SK-MEL-5 (cell line): ENCODE data around the gene ZNF763. TPM values are rescaled to one million over a fixed set of nuclear protein-coding genes. Genes with fewer than 3 reads are reported as not detected.
"Not testable (repeated sequence)": the region's sequence is repeated elsewhere in the genome, so short reads cannot be mapped to it uniquely, and the experiment has no call there.

ENCODE experiments used
- DNase-seq: peaks from one replicate; pipeline ENCODE4 v3.0.0-alpha.2; 2016; ENCODE audit warnings: low read depth, low spot score
- in situ Hi-C: cut with HindIII; loops from 2 replicates; pipeline ENCODE4 v1.10.0; 2016; ENCODE audit warnings: low sequenced_read_pairs, high pct_unique_total_duplicates, low pct_unique_long_range_greater_than_20kb
- total RNA-seq: library from RNA; depleted of rRNA; stranded (reverse); fragments of >200 nt; shearing (Covaris generic); gene quantifications from 2 replicates; pipeline ENCODE4 v1.2.3, GENCODE V29; 2014

Gene ZNF763
- total RNA-seq, 1 experiment from 2014 or later: 1.8 TPM

- in situ Hi-C loops: no loop called here
- peak; percentile 70 for DNase-seq
Observed at GRCh38 chr19:11963566-11964355, 1.1 kb upstream of the ZNF763 start.

DNA sequence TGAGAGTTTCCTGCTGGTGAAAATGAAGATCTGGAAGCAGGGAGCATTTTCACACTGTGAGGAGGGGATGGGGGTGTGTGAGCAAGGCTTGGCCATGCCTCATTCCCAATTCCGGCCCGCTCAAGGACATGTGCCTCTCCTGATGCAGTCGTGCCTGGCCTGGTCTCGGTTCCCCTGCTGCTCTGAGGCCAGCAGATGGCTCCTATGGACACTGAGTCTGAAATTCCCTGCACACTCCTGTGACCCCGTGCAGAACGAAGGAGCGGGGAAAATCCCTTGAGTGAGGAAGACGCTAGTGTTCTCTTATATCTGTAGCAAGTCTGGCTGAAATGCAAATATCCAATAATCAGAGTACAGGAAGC, 363 bp upstream of the ZNF763 start:
- in situ Hi-C loops: no loop called here
- peak; percentile 37 for DNase-seq

DNA sequence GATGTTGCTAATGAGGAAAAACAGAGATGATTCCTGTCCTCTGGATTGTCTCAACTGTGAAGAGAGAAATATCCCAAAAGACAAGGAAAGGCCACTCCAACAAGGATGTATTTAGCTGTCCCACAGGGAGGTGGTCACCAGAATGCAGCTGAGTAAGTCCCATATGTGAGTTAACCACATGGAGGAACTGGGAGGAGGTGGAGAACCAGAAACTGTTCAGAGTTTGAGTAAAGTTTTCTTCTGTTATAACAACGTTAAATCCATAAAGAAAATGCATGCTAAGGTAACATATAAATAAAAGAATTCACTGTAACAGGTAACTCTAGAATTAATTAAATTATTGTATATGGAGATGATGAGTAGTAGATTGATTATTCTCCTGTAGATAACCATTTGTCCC, 5.3 kb downstream of the ZNF763 start:
- DNase-seq: no peak
- in situ Hi-C loops: no loop called here

GRCh38 chr19:11971041-11971440, 6.2 kb downstream of the ZNF763 start:
- in situ Hi-C loops: no loop called here

DNA sequence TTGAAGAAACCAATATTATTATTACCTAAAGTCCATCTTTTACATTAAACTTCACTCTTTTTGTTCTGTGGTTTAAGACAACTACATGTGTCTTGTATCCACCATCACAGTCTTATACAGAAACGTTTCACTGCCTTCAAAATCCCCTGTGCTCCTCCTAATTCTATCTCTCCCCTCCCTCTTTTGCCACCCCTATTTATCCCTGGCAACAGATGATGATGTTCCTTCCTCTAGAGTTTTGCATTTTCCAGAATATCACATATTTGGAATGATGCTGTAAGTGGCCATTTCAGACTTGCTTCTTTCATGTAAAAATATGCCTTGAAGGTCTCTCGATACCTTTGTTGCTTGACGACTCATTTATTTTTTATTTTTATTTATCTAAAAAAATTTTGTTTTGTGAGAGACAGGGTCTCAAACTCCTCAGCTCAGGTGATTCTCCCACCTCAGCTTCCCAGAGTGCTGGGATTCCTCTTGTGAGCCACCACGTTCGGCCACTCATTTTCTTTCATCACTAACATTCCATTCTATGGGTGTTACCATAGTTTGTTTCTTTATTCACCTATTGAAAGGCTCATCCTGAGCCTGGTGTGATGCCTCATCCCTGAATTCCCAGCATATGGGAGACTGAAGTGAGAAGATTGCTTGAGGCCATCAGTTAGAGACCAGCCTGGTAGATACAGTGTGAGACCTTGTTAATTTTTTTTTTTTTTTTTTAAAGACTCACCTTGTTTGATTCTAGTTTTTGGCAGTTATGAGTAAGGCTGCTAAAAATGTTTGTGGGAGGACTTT, 8.4 kb downstream of the ZNF763 start:
- in situ Hi-C loops: no loop called here
- DNase-seq: no peak

More at GRCh38 chr19:11971041-11971440, 6.2 kb downstream of the ZNF763 start:
- DNase-seq: no peak

DNA sequence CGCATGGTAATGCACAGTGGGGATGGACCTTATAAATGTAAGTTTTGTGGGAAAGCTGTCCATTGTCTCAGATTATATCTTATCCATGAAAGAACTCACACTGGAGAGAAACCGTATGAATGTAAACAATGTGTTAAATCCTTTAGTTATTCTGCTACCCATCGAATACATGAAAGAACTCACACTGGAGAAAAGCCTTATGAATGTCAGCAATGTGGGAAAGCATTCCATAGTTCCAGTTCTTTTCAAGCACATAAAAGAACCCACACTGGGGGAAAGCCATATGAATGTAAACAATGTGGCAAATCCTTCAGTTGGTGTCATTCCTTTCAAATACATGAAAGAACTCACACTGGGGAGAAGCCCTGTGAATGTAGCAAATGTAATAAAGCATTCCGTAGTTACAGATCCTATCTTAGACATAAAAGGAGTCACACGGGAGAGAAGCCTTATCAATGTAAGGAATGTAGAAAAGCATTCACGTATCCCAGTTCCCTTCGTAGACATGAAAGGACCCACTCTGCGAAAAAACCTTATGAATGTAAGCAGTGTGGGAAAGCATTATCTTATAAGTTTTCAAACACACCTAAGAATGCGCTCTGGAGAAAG, 13.8 kb downstream of the ZNF763 start:
- no peak for DNase-seq
- in situ Hi-C loops: no loop called here

GRCh38 chr19:11979527-11979926, 14.7 kb downstream of the ZNF763 start:
- in situ Hi-C loops: no loop called here
- no peak for DNase-seq

- DNase-seq: no peak
- in situ Hi-C loops: no loop called here
Observed at GRCh38 chr19:11982526-11982925, 17.7 kb downstream of the ZNF763 start.

DNA sequence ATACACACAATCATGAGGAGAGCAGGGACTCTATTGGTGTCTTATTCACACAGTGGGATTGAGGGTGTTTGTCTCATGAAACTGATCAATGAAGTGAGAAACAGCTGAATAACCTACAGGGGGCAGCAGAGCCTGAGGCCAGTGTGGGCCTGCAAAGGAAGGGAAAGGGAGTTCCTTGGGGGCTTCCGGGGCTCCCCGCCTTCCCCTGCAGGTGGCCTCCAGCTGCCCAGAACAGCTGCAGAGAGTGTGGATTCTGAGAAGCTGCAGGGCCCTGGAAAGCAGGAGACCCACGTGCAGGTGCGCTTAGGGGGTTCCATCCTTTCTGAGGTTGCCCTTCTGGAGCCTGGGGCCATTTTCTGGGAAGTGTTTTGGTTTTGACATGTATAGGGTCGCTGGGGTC, 20.1 kb downstream of the ZNF763 start:
- in situ Hi-C loops: no loop called here

DNA sequence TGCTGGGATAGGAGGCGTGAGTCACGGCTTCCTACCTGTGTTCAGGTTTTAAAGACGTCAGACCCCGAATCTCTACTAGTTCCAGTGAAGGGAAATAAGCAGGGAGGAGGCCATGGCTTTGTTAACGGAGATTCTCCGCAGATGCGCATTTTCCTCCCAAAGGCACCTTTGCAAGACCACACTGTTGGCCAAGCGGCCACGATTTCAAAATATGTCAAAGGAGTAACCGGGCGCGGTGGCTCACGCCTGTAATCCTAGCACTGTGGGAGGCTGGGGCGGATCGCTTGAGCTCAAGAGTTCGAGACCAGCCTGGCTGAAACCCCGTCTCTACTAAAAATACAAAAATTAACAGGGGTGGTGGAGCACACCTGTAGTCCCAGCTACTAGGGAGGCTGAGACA, 21.9 kb downstream of the ZNF763 start:
- in situ Hi-C loops: no loop called here
- DNase-seq: no peak

More for the DNA sequence above, 20.1 kb downstream of the ZNF763 start:
- no peak for DNase-seq

DNA sequence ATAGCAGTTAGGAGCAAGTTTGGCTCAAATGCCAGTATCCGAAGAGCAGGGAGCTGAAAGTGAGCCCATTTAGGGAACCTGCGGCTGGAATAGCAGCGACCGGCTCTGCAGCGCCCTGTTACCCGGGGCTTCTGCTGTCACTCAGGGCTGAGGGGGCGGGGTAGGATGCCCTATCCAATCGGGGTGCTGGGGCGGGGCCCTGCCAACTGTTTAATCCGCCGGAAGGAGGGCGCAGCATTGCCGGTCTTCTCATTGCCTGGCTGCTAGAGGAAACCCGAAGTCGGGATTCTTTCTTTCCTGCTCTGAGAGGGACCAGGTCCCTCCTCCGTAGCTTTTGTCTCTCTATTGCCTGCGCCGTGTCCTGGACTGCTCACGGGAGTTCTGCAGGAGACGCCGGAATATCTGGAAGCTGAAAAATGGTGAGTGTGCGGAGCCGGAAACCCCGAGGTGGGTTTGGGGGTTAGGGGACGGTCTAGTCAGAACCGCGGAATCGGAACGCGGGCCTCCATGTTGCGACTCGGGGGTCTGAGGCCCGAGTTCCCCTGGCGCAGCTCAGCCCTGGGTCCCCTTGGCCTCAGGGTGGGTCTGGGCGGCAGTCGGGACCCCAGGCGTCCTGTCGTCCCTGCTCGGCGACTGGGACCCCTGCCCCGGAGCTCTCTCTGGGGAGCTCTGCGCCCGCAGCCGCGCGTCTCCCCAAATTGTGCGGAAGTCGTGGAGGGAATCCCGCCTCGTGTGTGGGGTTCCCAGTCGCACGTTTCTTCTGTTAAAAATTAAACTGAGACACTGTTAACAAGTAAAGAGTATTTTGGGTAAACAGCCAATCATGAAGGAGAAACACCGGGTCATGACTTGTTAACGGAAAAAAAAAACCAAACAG, 22.8 kb downstream of the ZNF763 start:
- in situ Hi-C loops: no loop called here
- peak; percentile 92 for DNase-seq

- in situ Hi-C loops: no loop called here
- no peak for DNase-seq
Observed at GRCh38 chr19:11989112-11989456, 24.2 kb downstream of the ZNF763 start.

GRCh38 chr19:11991921-11992320, 27.1 kb downstream of the ZNF763 start:
- in situ Hi-C loops, DNase-seq: not testable (repeated sequence)

- DNase-seq: no peak
- in situ Hi-C loops: no loop called here
Observed at GRCh38 chr19:11995174-11995573, 30.3 kb downstream of the ZNF763 start.

GRCh38 chr19:12000152-12000981, 35.5 kb downstream of the ZNF763 start:
- no peak for DNase-seq

DNA sequence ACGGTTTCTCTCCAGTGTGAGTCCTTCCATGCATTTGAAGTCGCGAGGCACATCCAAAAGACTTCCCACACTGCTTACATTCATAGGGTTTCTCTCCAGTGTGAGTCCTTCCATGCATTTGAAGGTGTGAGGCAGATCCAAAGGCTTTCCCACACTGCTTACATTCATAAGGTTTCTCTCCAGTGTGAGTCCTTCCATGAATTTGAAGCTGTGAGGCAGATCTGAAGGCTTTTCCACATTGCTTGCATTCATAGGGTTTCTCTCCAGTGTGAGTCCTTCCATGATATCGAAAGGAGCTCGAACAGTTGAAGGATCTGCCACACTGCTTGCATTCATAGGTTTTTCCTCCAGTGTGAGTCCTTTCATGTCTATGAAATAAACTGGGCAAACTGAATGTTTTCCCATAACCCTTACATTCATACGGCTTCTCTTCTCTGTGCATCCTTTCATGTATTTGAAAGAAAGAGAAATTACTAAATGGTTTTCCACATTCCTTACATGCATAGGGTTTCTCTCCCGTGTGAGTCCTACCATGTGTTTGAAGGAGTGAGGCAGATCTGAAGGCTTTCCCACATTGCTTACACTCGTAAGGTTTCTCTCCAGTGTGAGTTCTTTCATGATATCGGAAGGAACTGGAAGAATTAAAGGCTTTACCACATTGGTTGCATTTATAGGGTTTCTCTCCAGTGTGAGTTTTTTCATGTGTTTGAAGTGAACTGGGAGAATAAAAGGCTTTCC, 50.3 kb downstream of the ZNF763 start:
- in situ Hi-C loops: no loop called here
- DNase-seq: no peak

More at GRCh38 chr19:12000152-12000981, 35.5 kb downstream of the ZNF763 start:
- in situ Hi-C loops: no loop called here
